Left renal cortex interstitium (tissue), 4 donors: ENCODE results near the gene IGFL3. TPM values are rescaled to one million over a fixed set of nuclear protein-coding genes. Genes with fewer than 3 reads are reported as not detected.
"Not testable (repeated sequence)": the region's sequence is repeated elsewhere in the genome, so short reads cannot be mapped to it uniquely, and the experiment has no call there.

ENCODE experiments used
- DNase-seq, 4 donors: peaks; one replicate each; pipeline ENCODE4 v3.0.0-alpha.2; 2013; ENCODE audit warnings: low read depth in 4 of 4, low spot score in 2 of 4, missing footprints in 1 of 4
- polyA plus RNA-seq, 4 donors: library from polyadenylated mRNA; unstranded; fragments of 120-200 nt; gene quantifications; one replicate each; pipeline ENCODE4 v1.2.1, GENCODE V29; 2013; ENCODE audit not compliant: insufficient read length in 4 of 4

Gene IGFL3
- not detected for polyA plus RNA-seq

DNA sequence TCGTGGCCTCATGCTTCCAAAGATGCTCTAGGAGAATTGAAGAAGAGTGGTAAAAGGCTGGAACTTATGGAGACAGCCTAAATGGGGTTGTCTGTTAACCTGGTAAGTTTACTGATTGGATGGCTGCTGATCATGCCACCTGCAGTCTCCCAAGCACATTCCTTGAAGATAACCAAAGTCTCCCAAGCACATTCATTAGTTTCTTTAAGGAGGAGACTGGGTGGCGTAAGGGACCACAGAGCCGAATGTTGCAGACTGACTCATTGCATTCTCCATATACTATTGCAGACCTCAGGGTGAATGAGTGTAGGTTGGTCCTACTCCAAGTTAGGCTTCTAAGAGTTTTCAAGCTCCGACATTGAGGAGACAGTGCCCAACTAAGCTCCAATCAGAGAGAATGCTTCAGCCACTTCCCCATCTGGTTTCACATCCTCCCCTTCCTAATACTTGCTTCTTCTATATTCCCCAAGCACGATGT lies at the start of gene IGFL3:
Gene IGFL3 (minus strand): TSS at position 51 of the 478 bp plus-strand sequence. CDS start 39 bp downstream, at position 12.
- no peak for DNase-seq

DNA sequence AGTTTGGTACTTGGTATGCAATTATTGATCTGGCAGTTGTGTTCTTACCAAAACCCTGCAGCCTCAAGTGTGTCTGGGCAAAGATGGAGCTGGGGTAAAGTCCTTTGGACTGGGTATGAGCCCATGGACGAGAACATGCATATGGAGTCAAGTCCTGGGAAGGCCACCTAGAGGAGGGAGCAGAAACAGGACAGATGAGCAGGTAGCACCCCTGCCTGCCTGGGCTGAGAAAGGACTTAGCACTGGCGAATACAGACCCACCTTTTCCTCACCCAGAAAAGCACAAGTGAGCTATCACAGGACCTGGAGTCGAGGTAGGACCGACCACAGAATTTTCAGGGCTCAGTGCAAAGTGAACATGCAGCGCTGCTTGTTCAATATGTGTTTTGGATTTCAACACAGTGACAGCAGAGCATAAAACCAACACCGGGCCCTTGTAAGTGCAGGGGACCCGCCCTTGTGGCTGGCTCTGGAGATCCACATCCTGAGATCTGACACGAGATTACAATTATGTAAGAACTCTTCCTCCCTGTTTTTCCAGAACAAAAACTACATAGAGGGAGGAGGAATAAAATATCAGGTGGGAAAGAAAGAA lies 49.5 kb upstream of the IGFL3 start:
- no peak for DNase-seq

DNA sequence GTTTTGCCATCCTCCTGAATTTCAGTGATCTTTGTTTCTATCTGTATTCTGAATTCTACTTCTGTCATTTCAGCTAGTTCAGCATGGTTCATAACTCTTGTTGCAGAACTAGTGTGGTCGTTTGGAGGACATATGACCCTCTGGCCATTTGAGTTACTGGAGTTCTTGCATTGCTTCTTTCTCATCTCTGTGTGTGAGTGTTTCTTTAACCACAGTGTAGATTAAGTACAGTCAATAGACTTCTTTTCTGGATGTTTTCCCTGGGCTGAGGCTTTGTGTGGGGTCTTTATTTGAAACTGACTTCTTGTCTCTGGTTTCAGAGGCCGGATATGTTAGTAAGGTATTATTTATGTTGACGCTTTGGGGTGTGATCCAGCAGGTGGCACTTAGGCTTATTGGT lies 38.2 kb upstream of the IGFL3 start:
- no peak for DNase-seq

DNA sequence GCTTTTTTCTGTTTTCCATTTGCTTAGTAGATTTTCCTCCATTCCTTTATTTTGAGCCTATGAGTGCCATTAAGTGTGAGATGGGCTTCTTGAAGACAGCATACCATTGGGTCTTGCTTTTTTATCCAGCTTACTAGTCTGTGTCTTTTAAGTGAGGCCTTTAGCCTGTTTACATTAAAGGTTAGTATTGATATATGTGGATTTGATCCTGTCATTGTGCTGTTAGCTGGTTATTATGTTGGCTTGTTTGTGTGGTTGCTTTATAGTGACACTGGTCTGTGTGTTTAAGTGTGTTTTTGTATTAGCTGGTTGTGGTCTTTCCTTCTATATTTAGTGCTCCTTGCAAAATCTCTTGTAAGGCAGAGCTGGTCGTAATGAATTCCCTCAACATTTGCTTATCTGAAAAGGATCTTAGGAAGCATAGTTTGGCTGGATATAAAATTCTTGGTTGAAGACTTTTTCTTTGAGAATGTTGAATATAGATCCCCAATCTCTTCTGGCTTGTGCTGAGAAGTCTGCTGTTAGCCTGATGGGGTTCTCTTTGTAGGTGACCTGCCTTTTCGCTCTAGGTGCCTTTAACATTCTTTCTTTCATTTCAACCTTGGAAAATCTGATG lies 37.3 kb upstream of the IGFL3 start:
- DNase-seq, result not testable (repeated sequence)

DNA sequence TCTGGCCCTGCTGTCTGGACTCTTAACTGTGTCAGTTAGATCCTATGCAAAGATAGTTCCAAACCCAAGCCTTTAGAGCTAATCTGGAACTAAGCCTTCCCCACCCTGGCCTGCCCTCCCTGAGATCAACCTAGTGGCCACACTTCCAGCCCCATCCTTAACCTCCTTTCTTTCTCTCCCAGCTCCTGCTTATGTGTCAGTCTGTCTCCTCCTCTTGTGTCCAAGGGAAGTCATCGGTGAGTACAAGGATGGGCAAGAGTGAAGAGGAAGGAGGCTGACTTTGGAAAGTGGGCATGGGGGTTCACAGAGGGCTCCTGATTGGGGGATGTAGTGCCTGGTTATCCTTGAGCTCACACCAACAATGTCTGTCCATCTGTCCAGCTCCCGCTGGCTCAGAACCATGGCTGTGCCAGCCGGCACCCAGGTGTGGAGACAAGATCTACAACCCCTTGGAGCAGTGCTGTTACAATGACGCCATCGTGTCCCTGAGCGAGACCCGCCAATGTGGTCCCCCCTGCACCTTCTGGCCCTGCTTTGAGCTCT lies 35.8 kb upstream of the IGFL3 start:
- DNase-seq, result no peak

DNA sequence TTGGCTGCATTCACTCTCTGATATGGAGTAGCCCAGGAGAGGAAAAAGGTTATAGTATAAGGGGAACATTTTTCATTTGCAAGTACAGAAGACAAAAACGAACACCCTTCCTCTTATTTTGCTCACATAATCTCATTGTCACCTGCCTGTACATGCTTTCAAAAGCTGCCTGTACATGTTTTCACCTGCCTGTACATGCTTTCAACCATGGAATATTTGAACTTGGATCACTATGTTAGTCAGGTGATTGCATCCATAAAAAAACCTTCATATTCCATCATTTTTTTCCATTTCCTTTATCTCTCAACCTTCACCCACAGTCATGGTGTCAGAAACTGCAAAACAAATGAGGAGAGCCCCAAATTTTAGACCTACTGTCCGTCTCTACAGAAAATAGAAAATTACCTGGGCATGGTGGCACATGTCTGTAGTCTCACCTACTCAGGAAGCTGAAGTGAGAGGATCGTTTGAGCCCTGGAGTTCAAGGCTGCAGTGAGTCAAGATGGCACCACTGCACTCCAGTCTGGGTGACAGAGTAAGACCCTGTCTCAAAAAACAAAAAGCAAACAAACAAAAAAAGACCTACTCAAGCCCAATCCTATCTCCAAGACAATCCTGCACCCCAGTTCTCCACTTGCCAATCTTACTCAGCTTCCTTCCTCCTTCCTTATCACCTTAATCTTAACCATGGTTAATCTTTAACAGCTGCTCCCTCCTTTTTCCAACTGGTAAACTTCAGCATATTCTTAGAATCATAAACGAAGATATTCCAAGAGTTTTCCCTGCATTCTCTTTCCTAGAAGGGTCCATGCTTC lies 35.1 kb upstream of the IGFL3 start:
- no peak for DNase-seq

DNA sequence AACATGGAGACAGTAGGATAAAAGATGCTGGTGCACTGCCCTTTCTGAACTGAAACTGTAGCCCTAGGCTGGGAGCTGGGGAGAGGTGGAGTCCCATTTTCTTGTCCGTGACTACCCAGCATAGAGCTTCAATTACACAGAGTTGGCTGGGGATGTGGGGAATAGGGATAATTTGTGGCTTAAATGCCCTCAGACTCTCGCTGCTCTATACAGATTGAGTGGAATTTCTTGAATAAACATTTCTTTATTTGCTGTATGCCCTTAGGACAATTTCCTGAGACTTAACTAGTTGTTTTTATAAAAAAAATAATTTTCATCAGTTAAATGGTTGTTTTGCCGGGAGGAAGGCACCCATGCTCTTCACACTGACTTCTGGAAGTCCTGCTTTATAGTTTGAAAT lies 30.7 kb upstream of the IGFL3 start:
- no peak for DNase-seq

DNA sequence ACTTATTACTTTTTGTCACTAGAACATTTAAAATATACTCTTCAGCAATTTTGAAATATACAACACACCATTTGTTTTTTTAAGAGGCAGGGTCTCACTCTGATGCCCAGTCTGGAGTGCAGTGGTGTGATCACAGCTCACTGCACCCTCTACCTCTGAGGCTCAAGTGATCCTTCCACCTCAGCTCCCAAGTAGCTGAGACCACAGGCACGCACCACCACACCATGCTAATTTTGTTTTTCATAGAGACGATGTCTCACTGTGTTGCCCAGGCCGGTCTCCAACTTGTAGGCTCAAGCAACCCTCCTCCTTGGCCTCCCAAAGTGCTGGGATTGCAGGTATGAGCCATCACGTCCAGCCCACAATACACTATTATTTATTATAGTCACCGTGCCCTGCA lies 26.1 kb upstream of the IGFL3 start:
- DNase-seq, result no peak

DNA sequence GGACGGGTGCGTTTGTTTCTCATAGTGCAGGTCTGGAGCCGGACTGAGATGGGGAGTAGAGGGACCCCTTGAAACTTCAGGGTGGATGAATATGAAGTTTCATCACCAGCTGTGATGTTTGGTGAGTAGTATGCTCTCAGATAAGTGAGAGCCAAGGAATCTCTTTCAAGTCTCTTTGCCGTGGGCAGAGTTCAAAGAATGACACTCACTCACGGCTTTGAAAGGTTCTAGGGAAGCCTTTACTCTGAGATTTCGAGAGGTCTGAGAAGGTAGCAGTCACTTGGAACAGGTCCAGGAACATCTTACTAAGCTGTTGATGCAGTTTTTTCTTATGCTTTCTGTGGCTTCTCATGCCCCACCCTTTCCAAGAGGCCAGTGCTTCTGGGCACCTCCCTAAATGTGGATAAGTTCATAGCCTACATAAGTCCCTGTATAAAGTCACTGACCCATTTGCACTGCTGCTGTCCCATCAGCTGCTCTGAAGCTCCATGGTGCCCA lies 23.4 kb upstream of the IGFL3 start, which contains the start of gene IGFL2:
Gene IGFL2 (plus strand): TSS at position 448 of the 498 bp plus-strand sequence. CDS start 41 bp downstream, at position 489.
- no peak for DNase-seq

DNA sequence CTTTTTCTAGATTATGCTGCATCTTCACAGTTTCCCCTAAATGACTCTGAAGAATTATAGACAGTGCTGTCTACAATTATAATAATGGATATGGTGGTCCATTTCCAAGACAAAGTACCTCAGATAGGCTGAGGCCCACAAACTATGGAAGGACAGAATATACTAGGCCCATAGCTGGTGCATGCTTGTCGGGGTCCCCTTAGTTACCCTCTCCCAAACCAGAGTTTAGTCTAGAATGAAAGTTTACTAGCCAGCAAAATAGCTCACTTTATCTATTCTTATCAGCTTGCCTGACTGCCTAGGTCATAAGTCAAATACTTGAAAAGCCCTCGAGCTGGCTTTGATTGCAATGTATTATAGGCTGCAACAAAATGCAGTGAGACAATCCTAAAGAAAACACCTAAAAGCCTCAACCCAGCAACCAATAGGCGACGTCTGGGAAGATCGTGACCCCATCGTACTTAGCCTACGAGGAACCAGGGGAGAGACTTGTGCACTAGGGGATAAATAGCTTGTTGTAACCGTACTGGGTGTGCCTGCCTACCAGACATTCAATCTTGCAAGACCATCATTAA lies 22.8 kb upstream of the IGFL3 start:
- DNase-seq, result no peak

DNA sequence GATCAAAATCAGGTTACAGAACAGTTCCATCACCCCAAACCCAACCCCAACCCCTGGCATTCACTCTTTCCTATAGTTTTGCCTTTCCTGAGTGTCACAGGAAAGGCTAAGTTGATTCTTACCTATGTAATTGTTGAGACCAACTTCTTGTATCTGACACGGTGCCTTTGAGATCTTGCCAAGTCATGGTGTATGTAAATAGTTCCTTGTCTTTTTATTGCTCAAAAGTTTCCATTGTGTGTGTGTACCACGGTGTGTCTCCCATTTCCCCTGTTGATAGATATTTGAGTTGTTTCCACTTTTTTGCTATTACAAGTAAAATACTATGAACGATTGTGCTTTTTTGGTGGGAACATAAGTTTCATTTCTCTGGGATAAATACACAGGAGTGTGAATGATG lies 20.3 kb upstream of the IGFL3 start:
- DNase-seq, result no peak

DNA sequence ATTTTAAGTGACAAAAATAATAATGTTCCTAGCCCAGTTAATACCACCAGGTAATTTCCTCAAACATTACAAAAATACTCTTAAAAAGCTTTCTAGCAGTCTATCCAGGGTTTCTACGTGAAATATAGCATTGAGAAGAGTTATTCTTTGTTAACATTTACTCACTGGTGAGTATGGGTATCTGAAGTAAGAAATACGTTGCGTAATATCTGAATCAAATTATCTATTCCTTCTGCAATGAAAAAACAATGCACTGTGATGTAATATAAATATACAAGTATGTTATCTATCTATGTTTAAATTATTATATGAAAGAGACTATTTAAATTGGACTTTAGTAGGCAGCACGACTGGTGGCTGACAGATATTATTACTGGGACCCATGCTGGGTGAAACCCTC lies 17.8 kb upstream of the IGFL3 start:
- DNase-seq, result no peak

DNA sequence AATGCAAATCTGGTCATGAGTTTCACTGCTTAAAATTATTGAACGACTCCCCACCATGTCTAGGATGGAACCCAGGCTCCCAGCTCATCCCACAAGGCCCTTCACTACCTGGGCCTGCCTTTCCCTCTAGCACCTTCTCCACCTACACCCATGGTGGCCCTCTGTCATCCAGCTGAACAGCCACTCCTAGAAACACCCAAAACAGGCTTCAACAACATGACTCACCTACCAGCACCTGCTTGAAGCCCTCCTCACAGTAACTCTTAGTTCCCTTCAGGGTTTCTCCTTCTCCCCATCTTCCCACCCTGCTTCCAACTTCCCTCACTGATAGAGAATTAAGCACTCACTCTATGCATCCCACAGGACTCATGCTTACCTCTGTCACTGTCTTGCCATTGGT lies 16.9 kb upstream of the IGFL3 start:
- DNase-seq, result no peak

DNA sequence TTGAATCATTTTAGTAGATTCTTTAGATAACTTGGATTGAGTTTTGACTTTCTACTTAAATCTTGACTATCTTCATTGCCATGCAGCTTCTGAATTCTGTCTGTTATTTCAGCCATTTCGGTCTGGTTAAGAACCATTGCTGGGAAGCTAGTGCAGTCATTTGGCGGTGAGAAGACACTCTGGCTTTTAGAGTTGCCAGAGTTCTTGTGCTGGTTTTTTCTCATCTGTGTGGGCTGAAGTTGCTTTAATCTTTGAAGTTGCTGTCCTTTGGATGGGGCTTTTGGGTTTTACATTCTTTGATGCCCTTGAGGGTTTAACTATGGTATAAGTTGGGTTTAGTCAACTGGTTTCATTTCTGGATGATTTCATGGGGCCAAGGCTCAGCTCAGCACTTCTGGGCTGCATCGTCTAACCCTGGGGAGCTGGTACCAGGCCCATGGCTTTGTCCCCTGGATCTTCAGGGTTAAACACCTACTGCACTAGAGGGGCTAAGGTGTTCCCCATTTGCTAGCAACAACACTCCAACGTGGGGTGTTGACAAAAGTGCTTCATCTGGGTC lies 13.5 kb upstream of the IGFL3 start:
- no peak for DNase-seq

DNA sequence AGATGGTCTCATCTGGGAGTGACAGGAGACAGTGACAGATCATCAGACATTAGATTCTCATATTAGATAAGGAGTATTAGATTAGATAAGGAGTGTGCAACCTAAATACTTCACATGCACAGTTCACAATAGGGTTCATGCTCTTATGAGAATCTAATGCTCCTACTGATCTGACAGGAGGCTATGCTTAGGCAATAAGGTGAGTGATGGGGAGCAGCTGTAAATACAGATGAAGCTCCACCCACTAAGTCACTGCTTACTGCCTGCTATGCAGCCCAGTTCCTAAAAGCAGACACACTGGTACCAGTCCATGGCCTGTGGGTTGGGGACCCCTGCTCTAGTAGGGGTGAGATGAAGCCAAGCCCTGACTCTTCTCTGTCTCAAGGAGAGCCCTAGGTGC lies 10.0 kb upstream of the IGFL3 start:
- no peak for DNase-seq

DNA sequence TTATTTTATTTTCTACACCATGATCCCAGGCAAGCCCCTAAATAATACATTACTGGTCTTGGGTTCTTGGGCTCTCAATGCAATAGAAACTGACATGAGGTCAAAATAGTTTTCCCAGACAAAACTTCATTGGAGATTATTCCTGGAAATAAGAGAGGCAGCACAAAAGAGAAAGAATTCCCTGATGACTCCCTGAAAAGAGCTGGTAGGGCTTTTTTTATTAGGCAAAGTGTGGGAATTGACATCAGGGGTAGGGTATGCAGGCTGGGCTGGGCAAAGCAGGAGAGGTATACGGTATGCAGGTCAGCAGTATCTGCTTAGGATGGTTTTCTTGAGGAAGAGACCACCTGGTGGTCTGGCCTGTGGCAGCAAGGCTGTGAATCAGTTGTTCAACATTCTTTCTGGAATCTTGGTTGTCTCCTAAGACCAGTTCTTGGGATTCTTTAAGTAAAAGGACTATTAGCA lies 9.3 kb upstream of the IGFL3 start:
- DNase-seq, result no peak

DNA sequence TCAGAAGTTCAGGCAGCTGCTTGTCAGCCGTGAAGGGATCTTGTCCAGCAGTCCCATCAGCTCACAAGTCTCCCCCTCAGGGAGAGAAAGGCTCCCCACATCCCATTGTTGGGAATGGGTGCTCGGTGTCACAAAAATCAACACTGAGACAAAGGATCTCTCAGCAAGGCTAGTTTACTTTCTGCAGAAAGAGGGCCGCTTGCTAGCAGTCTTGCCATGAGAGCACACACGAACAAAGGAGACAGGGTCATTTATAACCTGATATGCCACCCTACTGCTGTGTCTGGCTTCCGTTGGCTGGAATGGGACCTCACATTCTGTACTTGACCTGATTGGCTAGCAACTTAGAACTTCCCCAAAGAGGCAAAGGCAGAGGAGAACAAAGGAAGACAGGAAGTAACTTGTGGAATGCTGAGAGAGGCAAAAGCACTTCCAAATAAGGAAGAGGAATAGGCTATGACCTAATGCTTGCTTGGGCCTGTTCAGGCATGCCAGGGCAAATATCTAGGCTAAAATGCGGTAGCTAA lies 8.7 kb upstream of the IGFL3 start:
- peak in 2 of 4 donors; percentile 6 to 10 for DNase-seq

DNA sequence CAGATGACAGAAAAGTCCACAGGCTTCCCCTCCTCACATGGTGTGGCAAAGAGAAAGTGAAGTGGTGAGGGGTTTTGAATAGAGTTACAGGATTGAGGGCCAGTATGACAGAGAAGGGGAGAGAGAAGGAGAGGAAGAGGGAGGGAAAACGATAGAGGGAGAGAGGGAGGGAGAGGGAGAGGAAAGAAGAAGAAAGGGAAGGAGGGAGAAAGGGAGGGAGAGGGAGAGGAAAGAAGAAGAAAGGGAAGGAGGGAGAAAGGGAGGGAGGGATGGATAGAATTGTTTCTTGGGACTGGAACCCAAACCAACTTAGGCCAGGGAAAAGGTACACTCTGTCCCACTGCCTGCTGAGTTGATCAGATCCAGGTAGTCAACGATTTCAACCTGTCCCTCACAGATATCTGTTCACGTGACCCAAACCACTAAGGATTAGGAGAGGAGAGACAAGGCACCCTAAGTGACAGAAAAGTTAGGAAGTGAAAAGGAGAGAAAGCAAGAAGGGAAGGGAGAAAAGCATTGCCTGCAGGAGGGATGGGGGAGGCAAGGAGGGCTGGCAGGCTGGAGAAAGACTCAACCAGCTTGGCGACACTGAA lies 8.1 kb upstream of the IGFL3 start:
- no peak for DNase-seq

DNA sequence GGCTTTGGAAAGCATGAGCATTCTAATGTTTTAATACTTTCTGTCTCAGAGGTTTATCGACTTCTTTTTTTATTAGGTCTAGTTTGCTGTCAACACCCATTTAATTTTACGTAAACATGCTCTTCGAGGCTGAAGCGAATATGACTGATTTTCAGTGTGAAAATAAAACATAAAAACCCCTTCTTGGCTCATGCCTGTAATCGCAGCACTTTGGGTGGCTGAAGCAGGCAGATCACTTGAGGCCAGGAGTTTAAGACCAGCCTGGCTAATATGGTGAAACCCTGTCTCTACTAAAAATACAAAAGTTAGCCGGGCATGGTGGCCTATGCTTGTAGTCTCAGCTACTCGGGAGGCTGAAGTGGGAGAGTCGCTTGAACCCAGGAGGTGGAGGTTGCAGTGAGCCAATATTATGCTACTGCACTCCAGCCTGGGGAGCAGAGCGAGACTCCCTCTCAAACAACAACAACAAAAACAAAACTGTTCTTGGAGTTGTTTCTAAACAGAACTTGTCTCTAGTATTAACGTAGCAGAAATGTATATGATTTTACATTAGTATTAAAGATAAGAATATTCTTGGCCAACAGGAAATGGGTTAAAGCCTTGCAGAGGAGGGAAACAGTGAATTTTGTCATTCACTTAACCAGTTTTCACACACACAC lies 7.1 kb upstream of the IGFL3 start:
- DNase-seq, result no peak
